GM19025 (cell line): Measurements from ENCODE around the gene ALDH3A2.

Experiments used
- ATAC-seq: cut with Tn5 transposase; IDR thresholded peaks from one replicate; pipeline ENCODE4 v1.9.1; 2021; ENCODE audit warnings: mild to moderate bottlenecking, low read depth, moderate library complexity; ENCODE audit not compliant: unreplicated experiment

ALDH3A2 gene

DNA sequence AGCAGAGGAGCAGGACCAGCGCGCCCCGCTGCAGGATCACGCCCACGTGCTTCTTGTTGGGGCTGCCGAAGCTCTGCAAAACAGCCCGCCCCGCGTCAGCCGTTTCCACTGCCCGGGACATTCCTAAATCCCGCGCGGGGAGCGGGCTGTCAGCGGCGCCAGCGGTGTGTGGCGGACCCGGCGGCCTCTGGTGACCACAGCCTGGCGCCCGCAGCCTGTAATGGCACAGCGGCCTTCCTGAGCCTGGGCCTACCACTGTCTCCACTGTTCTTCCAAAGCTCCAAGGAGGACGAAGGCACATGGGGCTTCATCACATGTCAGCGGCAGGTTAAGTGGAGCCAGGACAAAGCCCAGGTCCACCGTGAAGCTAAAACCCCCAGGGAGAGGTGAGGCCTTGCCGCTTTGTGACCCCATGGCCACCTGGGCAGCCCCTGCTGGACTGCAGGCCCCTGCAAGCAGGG lies 65.4 kb downstream of the ALDH3A2 start:
- ATAC-seq = no peak

DNA sequence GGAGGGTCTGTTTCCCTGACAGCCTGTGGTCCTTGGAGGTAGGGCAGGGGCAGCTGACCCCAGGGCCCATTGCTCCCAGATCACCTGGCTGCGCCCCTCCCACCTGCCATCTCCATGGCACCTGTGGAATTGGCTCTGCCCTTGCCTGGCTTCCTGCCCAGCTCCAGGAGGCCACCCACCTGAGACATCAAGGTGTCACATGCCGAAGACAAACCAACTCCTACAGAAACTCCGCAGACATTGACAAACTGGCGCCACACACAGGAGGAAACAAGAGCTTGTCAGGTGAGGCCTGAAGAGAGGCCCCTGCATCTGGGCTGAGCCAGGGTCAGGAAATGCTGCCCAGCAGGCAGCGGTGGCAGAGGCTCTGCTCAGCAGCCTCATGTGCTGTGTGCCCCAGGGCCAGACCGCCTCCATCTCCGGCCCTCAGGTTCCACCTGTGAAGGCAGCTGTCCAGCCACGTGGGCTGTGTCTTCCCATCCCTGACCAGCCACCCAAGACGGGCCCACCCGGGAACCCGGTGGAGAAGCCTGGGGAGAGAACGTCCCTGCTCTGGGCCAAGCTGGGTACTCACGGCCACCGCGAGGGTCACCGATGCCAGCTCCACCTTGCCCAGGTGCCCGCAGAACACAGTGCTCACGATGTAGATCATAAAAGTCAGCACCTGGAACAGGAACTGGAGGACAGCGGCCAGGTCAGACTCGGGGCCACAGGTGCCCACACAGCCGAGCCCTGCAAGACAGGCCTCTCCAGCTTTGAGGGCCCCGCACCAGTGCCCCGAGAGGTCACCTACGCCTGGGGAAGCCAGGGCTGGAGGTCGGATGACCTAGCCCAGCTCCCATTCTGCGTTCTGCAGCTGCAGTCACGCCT lies 66.2 kb downstream of the ALDH3A2 start:
- ATAC-seq = no peak

DNA sequence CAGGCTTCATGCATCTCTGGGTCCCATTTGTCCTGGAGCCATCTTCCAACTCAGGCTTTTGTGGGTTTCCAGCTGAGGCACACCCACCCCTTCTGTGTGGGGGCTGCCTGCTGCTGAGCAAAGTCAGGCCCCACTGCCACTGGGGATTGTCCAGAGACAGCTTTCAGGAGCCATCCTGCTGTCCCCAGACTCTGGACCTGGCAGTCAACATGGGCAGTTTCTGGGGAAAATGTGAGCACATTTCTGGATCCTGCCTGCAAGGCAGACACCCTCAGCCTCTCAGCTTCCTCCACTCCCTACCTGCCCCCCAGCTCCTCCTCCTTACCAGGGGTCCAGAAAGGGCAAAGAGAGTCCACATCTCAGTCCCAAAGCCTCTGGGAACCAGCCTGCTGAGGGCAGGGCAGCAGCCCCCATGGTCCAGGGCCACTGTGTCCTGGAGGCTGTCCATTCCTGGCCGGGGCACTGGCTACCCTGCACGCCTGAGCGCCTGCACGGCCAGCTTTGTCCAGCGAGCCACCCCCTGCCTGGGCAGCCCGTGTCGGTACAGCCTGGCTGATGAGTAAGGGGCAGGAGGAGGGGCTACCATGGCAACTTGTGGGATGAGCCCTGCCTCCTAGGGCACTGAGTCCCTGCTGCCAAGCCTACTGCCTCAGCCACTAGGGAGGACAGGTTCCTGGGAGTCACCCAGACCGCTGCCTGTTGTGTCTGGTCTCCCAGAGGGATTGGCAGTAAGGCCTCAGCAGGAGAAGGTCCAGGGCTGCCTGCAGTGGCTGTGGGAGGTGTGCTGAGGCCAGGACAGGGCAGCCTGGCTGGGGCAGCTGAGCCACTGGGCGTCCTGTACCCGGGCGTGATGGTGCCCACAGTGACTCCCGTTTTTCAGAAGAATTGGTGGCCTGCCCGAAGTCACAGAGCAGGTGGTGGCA lies 67.8 kb downstream of the ALDH3A2 start, which contains the start of gene SLC47A2:
TSS of gene SLC47A2 (minus strand) at position 477 of the 923 bp plus-strand sequence. CDS start at position 448, 29 bp downstream.
- no peak for ATAC-seq

DNA sequence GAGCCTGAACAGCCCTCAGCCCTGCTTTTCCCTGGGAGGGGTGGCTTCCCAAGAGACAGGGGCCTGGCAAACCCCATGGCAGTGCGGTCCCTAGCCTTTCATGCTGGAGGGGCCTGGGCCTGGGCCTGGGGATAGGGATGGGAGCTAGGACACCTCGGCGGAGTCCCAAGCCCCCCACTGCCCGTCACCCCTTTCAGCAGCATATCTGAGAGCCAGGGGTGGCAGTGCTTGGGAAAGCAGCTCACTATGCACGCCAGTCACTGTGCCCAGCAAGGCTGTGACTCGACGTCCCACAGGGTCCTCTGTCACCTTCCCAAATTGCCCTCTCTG lies 68.4 kb downstream of the ALDH3A2 start:
- no peak for ATAC-seq

DNA sequence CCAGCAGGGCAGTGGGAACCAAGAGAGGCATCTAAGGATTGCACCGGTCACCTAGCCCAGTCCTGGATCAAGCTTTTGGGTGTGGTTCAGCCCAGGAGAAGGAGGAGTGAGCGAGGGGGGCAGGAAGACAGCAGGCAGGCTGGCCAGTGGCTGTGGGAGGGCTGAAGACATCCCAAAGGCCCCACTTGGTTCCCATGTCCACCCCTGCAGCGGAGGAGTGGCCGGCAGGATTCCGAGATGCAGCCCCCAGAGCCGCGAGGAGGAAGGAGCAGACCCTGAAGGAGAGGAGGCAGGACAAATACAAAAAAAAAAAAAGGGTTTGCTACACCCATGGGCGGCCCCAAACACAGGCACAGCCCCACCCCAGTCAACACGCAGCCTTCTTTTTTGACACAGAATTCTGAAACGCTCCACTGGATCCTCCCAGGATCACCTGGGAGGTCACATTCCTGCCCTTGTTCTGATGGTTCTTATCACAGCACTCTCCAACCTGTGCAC lies 68.9 kb downstream of the ALDH3A2 start:
- ATAC-seq = no peak

DNA sequence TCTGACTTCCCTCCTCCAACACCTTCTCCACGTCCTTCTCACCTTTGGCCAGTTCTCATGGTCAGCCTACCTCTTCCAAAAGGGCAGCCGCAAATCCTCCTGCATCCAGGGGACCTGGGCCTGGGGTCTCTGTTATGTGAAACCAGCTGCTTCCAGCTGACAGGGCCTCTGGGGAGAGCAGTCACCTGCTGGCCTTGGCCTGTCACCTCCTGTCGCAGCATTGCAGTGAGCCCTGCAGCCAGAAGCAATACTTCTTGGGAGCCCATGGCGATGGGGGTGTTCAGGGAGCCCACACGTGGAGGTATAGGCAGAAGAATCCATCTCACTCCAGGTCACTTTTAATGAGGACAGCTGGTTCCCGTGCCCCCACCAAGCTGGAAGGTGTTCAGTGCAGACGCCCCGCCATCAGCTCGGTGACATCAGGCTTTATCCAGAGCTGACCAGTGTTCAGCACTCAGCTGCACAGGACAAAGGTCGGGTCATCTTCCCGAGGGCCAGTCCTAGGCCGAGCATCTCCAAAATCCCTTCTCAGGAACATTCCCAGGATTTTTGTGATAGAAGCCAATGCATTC lies 69.6 kb downstream of the ALDH3A2 start:
- no peak for ATAC-seq

DNA sequence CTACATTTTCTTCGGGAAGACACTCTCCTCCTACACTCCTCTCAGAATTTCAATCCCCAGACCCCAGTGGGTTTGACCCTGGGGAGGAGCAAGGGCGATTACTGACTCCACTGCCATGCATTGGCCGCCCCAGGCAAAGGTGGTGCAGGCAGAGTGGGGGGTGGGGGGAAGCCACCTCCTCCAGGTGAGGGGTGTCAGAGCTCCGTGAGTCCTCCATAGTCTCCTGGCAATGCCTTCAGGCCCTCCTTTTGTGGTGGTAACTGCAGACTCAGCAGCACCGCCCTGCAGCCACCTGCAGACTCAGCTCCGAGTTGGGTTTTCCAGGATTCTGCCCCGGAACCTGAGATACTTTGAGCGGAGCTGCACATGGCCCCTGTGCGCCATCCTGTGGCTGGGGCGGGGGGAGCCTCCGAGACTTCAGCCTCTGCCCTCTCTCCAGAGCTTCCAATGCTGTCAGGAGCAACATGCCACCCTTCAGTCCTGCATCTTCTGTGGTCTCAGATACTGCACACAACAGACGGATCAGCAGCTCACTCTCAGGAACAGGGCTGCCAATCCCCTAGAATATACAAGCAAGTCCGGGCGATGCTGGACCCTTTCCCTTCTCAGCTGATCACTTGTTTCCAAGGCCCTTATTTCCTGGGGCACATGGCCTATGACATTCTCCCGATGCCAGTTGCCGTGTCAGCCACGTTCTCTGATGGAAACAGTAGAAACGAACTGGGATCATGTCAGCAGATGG lies 70.2 kb downstream of the ALDH3A2 start:
- no peak for ATAC-seq

DNA sequence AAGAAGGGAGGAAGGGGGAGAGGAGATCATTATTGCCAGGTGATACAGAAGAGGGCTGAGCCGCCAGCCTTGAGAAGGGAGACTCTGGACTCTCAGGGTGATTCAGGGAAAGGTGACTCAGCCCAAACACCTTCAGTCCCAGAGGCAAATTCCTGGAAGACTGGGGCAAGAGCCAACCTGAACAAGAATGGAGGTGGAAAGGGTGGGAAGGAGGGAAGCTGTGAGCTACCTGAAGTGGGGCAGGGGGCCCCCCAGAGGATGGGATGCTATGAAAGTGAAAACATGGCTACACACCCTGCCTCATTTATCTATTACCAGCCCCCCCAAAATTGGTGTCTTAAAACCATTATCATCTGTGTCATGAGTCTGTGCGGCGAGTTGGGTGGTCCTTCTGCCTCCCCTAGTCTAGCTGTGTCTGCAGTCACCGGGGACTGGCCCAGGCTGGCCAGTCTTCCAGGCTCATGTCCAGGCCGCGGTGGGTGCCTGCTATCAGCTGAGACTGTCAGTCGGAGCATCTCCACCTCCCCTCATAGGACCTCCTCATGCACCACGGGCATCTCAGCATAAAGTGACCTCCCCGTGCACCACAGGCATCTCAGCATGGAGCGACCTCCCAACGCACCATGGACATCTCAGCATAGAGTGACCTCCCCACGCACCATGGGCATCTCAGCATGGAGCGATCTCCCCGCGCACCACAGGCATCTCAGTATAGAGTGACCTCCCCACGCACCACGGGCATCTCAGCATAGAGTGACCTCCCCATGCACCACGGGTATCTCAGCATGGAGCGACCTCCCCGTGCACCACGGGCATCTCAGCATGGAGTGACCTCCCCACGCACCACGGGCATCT lies 71.0 kb downstream of the ALDH3A2 start:
- no peak for ATAC-seq

DNA sequence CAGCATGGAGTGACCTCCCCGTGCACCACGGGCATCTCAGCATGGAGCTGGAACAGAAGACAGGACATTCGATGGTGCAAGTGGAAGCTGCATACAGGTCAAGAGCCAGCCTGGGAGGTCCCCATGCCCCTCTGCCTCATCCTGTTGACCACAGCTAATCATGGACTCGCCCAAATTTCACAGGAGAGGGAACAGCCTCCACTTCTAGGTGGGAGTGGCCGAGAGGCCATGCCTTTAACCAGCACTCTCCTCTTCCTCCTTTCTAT lies 71.6 kb downstream of the ALDH3A2 start:
- ATAC-seq = no peak

DNA sequence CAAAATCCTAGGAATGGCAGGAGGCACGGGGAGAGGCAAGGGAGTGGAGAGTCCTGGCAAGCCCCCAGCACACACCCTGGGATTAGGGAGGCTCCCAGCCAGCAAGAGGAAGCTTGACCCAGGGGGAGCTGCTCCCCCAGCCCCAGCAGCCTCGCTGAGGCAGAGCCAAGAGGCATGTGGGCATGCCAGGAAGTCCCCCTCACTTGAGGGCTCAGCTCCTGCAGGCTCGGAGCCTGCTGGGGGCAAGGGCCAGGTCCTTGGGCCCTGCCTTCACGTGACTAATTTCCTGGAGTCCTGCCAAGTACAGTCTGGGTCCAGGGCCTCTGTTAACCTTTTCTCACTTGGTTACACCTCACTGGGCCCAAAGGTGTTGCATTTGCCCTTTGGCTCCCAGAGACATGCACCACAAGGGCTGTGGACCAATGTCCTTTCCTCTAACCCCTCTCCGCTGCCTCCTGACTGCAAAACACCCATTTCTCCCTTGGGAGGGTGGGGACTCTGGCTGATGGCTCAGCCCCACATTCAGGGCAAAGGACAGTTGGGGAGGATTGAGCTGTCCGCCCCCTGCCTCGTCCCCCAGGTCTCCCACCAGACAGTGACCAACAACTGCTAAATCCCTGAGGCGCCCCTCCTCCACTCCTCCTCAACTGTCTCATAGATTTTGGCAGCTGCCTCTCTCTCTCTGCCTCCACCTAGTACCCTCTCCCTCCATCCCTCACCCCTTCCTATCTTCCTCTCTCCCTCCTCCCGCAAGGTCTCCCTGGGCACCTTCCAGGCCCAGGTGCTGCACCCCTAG lies 72.3 kb downstream of the ALDH3A2 start:
- ATAC-seq = no peak

DNA sequence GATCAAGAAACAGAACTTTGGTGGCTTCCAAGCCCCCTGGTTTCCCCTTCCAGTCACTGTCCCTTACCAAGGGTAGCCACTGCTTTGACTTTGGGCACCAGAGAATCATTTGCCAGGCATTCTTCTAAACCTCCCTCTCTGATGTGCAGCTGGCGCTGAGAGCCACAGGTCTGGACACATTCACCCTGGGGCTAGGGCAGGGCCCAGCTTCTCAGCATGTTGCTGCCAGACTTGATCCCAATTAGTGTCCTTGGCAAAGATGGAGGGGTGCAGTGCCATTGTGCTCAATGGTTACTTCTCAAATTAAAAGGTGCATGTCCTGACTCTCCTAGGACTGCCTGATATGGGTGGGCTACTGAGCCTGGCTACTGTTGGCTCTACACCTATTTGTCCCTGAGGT lies 75.4 kb downstream of the ALDH3A2 start:
- no peak for ATAC-seq

DNA sequence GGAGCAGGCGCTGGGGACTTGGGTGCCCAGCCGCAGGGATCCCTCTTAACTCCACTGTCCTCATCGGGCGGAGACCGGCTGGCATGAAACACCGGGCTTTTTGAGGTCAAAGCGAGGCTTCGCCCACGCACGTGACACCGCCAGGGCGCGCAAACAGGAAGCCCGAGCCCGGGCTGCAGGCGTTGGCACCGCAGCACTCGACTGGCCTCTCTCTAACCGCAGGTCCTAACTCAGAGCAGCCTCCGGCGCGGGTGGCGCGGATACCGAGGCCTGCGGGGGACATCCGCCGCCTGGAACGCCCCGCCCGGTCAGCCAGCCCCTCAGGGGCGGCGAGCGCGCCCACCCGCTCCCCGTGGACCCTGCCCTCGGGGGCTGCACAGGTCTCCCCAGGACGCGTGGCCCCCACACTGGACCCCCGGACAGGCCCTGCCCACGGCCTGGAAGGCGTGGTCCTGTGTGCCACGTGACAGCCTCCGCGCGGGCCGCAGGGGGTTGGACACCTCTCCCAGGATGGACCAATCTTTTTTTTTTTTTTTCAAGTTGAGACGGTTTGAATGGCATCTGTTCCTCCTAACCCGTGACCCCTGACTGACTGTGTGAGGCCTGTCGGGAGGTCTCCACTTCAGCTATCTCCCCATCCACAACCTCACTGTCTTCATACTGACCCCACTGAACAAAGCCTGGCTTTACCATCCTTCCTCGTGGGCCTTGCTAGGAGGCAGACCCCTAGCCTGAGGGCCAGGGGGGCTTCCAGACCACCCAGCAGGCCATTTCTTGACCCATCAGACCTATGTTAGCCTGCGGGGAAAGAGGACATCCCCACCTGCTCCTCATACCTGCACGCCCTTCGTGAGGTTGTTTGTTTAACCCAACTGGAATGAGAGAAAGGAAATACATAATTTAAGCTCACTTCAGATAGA lies 76.2 kb downstream of the ALDH3A2 start:
- ATAC-seq = no peak

DNA sequence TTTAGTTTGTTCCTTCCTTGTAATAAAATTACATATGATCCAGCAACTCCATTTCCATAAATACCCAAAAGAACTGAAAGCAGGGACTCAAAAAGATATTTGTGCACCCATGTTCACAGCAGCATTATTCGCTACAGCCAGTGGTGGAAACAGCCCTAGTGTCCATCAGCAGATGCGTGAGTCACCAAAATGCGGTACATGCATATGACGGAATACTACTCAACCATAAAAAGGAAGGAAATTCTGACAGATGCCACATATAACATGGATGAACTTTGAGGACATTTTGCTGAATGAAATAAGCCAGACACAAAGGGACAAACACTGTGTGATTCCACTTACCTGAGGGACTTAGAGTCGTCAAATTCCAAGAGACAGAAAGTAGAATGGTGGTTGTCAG lies 76.9 kb downstream of the ALDH3A2 start:
- no peak for ATAC-seq

DNA sequence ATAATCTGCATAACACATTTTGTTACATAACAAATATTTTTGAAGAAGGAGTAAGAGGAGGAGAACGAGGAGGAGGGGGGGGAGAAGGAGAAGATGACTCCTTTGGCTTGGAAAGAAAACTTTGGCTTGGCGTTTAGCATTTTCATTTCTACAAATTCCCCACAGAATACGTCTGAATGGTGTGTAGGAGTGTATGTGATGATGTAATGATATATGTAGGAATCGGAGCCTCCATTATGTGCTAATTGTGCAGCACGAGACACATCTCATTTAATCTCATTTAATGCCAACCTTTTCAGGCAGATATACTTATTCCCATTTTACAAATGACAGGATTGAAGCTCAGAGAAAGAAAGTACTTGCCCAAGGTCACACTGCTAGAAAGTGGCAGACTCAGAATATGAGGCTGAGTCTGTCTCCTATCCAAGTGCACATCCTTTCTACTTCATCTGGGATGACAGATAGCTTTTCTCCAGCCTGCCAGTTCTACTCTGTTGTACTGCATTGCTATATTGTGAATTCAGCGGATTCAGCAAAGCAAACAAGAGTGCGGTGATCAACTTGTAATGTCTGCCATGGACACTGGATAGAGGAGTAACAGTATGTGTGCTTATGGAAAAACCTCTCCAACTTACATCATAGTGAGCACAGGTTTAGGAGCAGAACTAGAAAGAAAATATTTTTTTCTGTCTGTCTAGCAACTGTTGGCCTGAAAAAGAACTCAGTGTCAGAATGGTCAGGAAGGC lies 78.3 kb downstream of the ALDH3A2 start:
- no peak for ATAC-seq
